Retinal pigment epithelial cell (primary cell): ENCODE measurements around the gene TMEM200A.
"Not testable (repeated sequence)": the region's sequence is repeated elsewhere in the genome, so short reads cannot be mapped to it uniquely, and the experiment has no call there.

Experiments used
- DNase-seq: peaks from one replicate; pipeline ENCODE4 v3.0.0-alpha.2; 2010; ENCODE audit warnings: low read depth
- H3K4me3 ChIP-seq: 2 replicates; pipeline ENCODE4 v1.5.1; 2011; ENCODE audit warnings: mild to moderate bottlenecking, low read length, control low read depth, moderate library complexity
- TF ChIP-seq, protein P1 (sequence below): conservative IDR thresholded peaks from 2 replicates; pipeline ENCODE4 v1.5.1; 2011; ENCODE audit warnings: low read depth, low read length, control low read depth, inconsistent platforms

The TMEM200A gene

DNA sequence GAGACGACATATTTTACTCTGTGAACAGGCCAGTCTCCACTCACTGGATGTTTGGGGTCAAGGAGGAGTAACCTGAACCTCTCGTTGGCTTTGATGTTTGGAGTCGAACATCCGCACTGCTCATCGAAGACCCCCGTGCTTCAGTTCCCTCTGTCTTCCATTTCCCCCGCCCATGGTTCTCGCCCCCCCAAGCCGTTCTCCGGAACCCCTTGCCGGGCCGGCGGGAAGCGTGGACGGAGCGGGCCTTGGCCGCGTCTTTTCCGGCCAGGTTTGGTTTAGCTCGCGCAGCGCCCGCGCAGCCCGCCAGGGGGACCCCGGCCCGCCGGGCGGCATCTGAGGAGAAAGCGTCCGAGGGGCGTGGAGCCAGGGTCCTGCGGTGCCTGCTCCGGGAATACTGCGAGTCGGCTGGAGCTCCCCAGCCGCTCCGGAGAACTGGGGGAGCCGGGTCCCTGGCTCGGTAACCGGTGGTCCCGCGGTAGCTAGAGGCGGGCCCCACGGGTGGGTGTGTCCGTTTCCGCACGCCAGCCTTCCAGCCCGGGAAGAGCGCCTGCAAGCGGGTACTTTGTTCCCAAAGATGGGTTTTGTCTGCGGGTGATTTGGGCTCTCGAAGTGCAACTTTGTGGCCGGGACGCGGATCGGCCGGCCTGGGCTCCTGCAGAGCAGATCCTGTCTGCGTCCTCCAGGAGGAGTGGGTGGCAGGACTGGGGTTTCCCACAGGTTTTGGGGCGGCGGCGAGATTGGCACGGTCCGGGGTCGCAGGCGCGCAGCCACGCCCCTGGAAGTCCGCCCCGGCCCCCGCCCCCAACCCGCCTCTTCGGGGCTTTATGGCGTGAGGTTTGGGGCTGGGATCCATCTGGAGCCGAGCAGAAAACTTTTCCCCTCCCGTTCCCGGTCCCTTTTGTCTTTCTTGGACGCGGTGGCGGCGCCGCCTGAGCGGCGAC lies at the start of gene TMEM200A:
TMEM200A (plus strand) TSS at position 852 of the 941 bp plus-strand sequence. CDS start 74,406 bp downstream, outside the sequence.
- no peak for DNase-seq
- TF ChIP-seq, protein P1, sequence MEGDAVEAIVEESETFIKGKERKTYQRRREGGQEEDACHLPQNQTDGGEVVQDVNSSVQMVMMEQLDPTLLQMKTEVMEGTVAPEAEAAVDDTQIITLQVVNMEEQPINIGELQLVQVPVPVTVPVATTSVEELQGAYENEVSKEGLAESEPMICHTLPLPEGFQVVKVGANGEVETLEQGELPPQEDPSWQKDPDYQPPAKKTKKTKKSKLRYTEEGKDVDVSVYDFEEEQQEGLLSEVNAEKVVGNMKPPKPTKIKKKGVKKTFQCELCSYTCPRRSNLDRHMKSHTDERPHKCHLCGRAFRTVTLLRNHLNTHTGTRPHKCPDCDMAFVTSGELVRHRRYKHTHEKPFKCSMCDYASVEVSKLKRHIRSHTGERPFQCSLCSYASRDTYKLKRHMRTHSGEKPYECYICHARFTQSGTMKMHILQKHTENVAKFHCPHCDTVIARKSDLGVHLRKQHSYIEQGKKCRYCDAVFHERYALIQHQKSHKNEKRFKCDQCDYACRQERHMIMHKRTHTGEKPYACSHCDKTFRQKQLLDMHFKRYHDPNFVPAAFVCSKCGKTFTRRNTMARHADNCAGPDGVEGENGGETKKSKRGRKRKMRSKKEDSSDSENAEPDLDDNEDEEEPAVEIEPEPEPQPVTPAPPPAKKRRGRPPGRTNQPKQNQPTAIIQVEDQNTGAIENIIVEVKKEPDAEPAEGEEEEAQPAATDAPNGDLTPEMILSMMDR: peak; percentile 88

DNA sequence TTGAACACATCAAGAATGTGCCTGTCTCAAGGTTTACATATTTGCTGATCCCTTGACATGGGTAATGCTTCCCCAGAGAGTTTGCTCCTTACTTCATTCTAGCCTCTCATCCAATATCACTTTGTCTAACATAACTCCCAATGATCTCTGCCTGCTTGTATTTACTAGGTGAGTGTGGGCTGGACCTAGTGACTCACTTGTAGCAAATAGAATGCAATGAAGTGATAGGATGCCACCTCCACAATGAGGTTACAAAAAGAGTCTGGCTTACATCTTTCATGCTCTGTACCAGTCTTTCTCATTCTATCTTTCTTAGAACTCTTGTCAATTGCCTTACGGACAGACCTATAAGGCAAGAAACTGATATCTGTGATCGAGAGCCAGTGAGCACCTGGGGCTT lies 44.9 kb upstream of the TMEM200A start:
- no peak for DNase-seq
- TF ChIP-seq, protein P1: no peak
- H3K4me3 ChIP-seq: no peak overlapping the region

More for the DNA sequence above, at the start of gene TMEM200A:
- H3K4me3 ChIP-seq: peak within 1 kb of the TSS; percentile 79

DNA sequence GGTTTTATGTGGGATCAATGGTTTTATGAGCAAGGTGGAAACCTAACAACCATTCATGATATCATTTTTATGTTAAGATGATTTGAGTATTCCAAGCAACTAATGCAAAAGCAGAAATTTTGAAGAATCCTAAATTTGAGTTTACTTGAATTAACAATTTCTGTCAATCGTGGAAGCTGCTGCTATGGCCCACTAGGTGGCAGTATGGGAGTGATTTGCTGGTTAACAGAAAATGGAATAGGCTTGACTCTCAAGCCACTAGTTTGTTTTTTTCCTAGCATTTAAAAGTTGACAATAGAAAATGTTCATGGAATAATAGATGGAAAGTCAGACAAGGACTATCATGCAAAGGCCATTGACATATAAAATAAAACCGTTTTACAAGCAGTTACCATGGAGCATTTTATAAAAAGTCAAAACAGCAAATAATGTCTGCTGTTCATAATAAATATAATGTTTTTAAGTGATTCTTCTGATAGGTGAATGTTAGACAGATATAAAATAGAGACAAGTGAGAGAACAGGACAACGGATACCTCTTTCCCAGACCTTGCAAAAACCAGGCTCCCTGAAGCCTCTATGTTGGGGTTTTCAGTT lies 43.0 kb upstream of the TMEM200A start:
- DNase-seq: peak; percentile 16

DNA sequence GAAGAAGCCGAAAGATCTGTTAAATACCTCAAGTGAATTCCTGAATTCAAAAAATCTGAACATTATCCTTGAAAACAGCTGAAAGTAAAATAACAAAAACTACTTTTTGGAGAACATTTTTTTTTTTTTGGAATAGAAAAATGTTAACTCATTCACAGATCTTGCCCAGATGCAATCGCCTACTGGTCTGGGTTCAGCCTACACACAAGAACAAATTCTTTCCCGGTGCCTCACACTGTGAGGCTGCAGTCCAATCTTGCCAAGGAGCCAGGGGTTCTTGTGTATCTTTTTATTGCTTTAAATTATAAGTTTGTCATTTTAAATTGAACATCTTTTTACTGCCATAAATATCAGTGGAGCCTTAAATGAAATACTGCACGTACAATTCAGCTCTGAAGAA lies 41.2 kb upstream of the TMEM200A start:
- TF ChIP-seq, protein P1: no peak
- DNase-seq: no peak
- no peak overlapping the region for H3K4me3 ChIP-seq

More for the DNA sequence above, 43.0 kb upstream of the TMEM200A start:
- H3K4me3 ChIP-seq: no peak overlapping the region
- TF ChIP-seq, protein P1: peak; percentile 90

DNA sequence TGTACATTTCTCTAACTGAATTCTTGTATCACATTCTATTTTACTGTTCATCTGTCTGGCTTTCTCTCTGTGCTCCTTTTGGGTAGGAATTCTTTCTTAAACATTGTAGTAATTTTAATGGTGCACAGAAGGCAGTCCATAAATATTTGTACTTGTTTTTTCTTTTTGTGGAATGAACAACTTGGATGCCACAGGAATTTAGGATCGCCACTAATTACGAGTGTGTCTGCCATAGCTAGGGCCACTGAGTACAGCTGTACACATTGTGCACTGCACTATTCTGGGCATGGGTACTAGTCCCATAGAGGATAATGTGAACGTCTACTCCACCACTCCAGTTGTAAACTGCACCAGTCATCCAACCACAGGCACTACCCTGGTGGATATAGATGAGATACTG lies 39.3 kb upstream of the TMEM200A start:
- TF ChIP-seq, protein P1: no peak

DNA sequence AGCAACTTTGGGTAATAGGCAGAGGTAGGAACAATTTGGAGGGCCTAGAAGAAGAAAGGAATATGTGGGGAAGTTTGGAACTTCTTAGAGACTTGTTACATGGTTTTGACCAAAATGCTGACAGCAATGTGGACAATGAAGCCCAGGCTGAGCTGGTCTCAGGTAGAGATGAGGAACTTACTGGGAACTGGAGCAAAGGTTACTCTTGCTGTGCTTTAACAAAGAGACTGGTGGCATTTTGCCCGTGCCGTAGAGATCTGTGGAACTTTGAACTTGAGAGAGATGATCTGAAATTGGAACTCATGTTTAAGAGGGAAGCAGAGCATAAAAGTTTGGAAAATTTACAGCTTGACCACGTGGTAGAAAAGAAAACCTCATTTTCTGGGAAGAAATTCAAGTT lies 28.3 kb upstream of the TMEM200A start:
- no peak overlapping the region for H3K4me3 ChIP-seq
- no peak for DNase-seq
- TF ChIP-seq, protein P1: no peak

More for the DNA sequence above, 39.3 kb upstream of the TMEM200A start:
- H3K4me3 ChIP-seq: no peak overlapping the region
- no peak for DNase-seq

DNA sequence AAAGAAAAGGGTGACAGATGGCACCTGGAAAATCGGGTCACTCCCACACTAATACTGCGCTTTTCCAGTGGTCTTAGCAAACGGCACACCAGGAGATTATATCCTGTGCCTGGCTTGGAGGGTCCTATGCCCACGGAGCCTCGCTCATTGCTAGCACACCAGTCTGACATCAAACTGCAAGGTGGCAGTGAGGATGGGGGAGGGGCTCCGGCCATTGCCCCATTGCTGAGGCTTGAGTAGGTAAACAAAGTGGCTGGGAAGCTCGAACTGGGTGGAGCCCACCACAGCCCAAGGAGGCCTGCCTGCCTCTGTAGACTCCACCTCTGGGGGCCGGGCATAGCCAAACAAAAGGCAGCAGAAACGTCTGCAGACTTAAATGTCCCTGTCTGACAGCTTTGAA lies 19.5 kb upstream of the TMEM200A start:
- H3K4me3 ChIP-seq: not testable (repeated sequence)

More for the DNA sequence above, 19.5 kb upstream of the TMEM200A start:
- not testable (repeated sequence) for DNase-seq
